K562 (cell line): ENCODE results near the gene IFITM2. TPM values are rescaled to one million over a fixed set of nuclear protein-coding genes. Genes with fewer than 3 reads are reported as not detected.

ENCODE experiments used
- CHD1 ChIP-seq: fragments of 200-600 bp; sonication (generic); IDR thresholded peaks from one replicate; pipeline ENCODE4 v1.6.1; 2012; ENCODE audit warnings: mild to moderate bottlenecking, moderate library complexity, low read length, inconsistent platforms
- CHD4 ChIP-seq: fragments of 200-600 bp; sonication (generic); IDR thresholded peaks from 3 replicates; pipeline ENCODE4 v1.6.1; 2012; ENCODE audit warnings: low read depth, mild to moderate bottlenecking, mixed read lengths, low read length, inconsistent platforms; ENCODE audit not compliant: insufficient read depth, insufficient replicate concordance, poor library complexity, severe bottlenecking
- CREB3 ChIP-seq: fragments of 450-650 bp; conservative IDR thresholded peaks from 2 replicates; pipeline ENCODE4 v1.6.1; 2016; ENCODE audit warnings: missing genetic modification characterization, low read depth, mild to moderate bottlenecking, missing compliant biosample characterization, moderate library complexity
- CREB3L1 ChIP-seq: fragments of 450-650 bp; IDR thresholded peaks from 2 replicates; pipeline ENCODE4 v1.6.1; 2014; ENCODE audit warnings: low read depth, mild to moderate bottlenecking, moderate library complexity, borderline replicate concordance
- GATA2 ChIP-seq: sonication (generic); formaldehyde crosslinking; IDR thresholded peaks from 2 replicates; pipeline ENCODE4 v1.4.0; 2020; ENCODE audit warnings: mild to moderate bottlenecking, missing genetic modification reagents
- SETDB1 ChIP-seq: IDR thresholded peaks from one replicate; pipeline ENCODE4 v1.6.1; 2012; ENCODE audit warnings: low read length, control low read depth, inconsistent platforms
- THRA ChIP-seq: fragments of 450-650 bp; IDR thresholded peaks from 2 replicates; pipeline ENCODE4 v1.6.1; 2017; ENCODE audit warnings: mild to moderate bottlenecking, moderate library complexity
- TRIM28 ChIP-seq: fragments of 450-650 bp; IDR thresholded peaks from 2 replicates; pipeline ENCODE4 v1.6.1; 2017
- ZBTB1 ChIP-seq: sonication (generic); formaldehyde crosslinking; IDR thresholded peaks from 2 replicates; pipeline ENCODE4 v1.8.1; 2023; ENCODE audit warnings: missing genetic modification reagents, low read depth, mild to moderate bottlenecking, borderline replicate concordance
- ZBTB34 ChIP-seq: fragments of 250-450 bp; sonication (Bioruptor Pico); IDR thresholded peaks from 2 replicates; pipeline ENCODE4 v1.8.0; 2021; ENCODE audit warnings: mild to moderate bottlenecking, moderate library complexity
- ZNF134 ChIP-seq: fragments of 250-450 bp; sonication (Bioruptor Pico); conservative IDR thresholded peaks from 2 replicates; pipeline ENCODE4 v1.4.0; 2020
- ZNF407 ChIP-seq: fragments of 450-650 bp; IDR thresholded peaks from 2 replicates; pipeline ENCODE4 v1.6.1; 2016; ENCODE audit warnings: low read depth
- ZNF431 ChIP-seq: sonication (generic); formaldehyde crosslinking; IDR thresholded peaks from 2 replicates; pipeline ENCODE4 v1.8.0; 2022; ENCODE audit warnings: mild to moderate bottlenecking, missing genetic modification reagents
- polyA plus RNA-seq, 8 experiments: library from polyadenylated mRNA; depleted of rRNA in 4 of 8; stranded (reverse) in 5 of 8; unstranded in 3 of 8; fragments of >200 nt; fragmentation: Nextera tagmentation in 2 of 8; fragmentation: Illumina TruSeq in 1 of 8; extraction: Ambion mirVana in 2 of 8; extraction: Trizol in 1 of 8; gene quantifications; 2 replicates each; pipeline versions ENCODE4 v1.2.1 to v1.2.3, GENCODE V29; 2011 to 2014; ENCODE audit warnings: inconsistent platforms in 1 of 8, missing spikeins in 1 of 8
- total RNA-seq, 7 experiments: library from RNA; depleted of rRNA in 6 of 7; stranded (reverse); fragments of >200 nt in 6 of 7; fragmentation: Illumina TruSeq in 2 of 7; extraction: Trizol in 2 of 7; gene quantifications; 2 replicates each; pipeline versions ENCODE4 v1.2.1 to v1.2.3, GENCODE V29; 2011 to 2021; ENCODE audit warnings: low replicate concordance in 1 of 7

Gene IFITM2
- total and polyA plus RNA-seq, 9 of the 15 experiments (the other 6 are each of a cell fraction or from before 2014, with no cell fraction given): 52.8 to 4,872 (median 356) TPM

- TF ChIP-seq ZNF407 (no peak), CREB3L1 (peak; percentile 66; the same call in 1 of the 2 replicates), SETDB1 (no peak), THRA (no peak), CHD1 (peak; percentile 80), ZNF134 (CRISPR knock-in tag) (no peak), TRIM28 (no peak), GATA2 (no peak), CREB3 (tag) (no peak), ZNF431 (CRISPR knock-in tag) (peak; percentile 66; the same call in 1 of the 2 replicates), ZBTB34 (CRISPR knock-in tag) (no peak), CHD4 (no peak), ZBTB1 (CRISPR knock-in tag) (peak; percentile 31; the same call in 1 of the 2 replicates)
Measured at GRCh38 chr11:316031-316701, 8.6 kb downstream of the IFITM2 start (continued).
